ENCODE measurements around the gene APOA4.
A peak's percentile ranks its signal among the peaks of the same experiment; 100 is the strongest.
"Not testable (repeated sequence)": the region's sequence is repeated elsewhere in the genome, so short reads cannot be mapped to it uniquely, and the experiment has no call there.

APOA4 gene

DNA sequence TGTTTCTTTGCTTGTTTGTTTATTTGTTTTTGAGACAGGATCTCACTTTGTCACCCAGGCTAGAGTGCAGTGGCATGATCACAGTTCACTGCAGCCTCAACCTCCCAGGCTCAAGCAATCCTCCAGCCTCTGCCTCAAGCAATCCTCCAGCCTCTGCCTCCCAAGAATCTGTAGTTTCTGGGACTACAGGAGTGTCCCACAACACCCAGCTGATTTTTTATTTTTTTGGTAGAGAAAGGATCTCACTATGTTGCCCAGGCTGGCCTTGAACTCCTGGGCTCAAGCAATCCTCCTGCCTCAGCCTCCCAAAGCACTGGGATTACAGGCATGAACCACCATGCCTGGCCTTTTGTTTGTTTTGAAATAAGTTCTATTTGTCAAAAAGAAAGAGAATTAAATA is 21.4 kb downstream of the APOA4 start:
- not testable (repeated sequence) for DNase-seq (ENCODE audit: low read depth in 2 of 2)

DNA sequence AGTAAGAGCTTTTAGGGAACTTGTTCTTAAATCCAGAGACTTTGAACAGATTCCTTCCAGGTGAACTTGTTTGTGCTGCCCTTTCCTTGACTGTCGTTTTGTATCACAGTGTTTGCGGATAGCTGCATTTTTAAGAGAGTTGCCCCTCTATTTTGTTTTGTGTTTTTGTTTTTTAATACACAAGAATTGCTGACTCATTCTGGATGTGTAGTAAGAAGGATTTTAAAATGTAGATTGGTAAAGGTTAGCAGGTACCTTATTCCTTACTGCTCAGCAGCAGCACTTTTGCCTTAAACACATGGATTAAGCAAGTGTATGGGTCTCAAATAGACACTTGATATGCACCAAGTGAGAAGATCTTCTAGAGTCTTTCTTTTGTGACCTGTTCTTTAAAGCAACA is 22.5 kb downstream of the APOA4 start:
- no peak for DNase-seq (ENCODE audit: low read depth in 2 of 2)

DNA sequence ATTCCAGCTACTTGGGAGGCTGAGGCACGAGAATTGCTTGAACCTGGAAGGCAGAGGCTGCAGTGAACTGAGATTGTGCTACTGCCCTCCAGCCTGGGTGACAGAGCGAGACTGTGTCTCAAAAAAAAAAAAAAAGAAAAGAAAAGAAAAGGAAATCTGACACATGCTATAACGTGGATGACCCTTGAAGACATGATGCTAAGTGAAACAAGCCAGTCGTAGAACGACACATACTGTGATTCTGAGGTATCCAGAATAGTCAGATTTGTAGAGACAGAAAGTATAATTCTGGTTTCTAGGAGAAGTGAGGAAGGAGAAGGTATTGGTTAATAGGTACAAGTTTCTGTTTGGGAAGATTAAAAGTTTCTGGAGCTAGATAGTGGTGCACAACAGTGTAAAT is 24.7 kb downstream of the APOA4 start:
- no peak for DNase-seq (ENCODE audit: low read depth in 2 of 2)

DNA sequence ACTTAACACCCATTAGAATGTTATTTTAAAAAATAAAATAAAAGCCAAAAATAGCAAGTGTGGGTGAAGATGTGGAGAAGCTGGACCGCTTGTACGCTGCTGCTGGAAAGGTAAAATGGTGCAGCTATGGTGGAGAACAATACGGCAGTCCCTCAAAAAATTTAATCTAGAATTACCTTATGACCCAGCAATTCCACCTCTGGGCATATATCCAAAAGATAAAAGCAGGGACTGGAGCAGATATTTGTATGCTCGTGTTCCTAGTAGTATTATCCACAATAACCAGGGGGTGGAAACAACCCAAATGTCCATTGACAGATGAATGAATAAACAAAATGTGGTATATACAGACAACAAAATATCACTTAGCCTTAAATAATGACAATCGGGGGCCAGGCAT is 25.3 kb downstream of the APOA4 start:
- DNase-seq (ENCODE audit: low read depth in 2 of 2) = no peak

DNA sequence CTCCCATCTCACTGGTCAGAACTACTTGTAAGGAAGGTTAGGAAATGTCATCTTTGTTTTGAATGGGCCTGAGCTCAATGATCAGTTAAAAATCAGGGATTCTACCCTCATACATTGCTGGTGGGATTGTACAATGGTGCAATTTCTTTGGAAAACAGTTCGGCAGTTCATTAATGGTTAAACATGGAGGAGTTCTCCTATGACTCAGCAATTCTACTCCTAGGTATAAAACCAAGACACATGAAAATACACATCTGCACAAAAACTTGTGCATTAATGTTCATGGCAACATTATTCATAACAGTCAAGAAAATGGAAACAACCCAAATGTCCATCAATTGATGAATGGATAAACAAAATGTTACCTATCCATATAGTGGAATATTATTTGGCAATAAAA is 26.6 kb downstream of the APOA4 start:
- DNase-seq (ENCODE audit: low read depth in 2 of 2) = no peak

DNA sequence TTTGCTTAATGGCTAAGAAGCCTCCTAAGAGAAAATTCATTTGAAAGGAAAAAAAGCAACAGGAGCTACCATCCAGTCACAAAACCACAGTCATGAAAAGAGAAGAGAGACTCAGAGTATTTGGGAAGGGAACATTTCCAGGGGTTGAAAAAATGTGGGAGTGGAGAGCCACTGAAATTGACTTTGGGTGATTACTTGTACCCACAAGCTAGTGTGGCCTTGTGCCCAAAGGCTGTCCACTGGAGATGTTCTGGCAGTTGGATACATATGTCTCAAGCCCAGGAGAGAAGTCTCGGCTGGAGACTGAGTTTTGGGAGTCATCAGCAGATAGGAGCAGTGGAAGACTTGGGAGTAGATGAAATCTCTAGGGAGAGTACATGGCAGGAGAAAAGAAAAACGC is 28.3 kb downstream of the APOA4 start:
- DNase-seq (ENCODE audit: low read depth in 2 of 2) = no peak

DNA sequence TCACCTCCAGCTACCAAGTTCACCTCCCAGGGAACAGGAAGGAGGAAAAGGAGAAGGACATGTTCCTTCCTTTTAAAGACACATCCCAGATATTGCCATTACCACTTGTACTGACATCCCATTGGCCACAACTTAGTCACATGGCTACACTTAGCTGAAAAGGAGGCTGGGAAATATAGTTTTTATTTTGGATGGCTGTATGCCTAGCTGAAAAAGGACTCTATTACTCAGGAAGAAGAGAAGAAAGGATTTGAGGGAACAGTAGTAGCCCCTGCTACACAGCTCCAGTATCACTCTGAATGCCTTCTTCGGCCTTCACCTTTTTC is 29.4 kb downstream of the APOA4 start:
- DNase-seq (ENCODE audit: low read depth in 2 of 2) = no peak

DNA sequence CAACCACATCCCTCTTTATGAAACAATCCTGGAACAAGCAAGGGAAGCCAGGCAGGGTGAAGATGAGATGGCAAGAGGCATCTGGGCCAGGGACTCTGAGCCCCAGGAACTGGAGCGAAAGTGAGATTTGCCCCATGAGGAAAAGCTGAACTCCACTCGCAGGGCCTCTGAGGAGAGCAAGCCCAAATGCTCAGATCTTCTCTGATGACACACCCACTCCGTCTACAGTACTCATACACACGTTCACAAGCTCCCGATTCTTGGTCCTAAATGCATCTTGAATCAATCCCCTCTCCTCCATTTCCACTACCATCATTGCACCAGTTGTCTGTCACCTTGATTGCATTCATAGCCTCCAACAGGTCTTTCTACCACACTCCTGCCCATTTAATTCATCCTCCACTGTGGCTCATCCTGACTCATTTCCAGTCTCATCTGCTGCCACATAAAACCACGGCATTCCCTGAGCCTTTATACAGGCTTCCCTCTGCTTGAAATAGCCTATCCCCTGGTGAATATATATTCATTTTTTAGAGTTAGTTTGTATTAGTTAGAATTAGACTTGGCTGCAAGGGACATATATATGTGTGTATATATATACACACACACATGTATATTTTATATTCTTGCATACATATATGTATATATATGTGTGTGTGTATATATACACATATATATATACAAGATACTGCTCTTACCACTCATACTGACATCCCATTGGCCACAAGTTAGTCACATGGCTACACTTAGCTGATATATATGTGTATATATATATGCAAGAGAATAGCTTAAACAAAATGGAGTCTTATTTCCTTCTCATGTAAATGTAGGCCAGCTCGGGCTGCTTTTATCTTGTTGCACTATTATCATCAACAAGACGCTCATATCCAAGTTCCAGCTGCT is 30.0 kb downstream of the APOA4 start:
- DNase-seq (ENCODE audit: low read depth in 2 of 2) = no peak

DNA sequence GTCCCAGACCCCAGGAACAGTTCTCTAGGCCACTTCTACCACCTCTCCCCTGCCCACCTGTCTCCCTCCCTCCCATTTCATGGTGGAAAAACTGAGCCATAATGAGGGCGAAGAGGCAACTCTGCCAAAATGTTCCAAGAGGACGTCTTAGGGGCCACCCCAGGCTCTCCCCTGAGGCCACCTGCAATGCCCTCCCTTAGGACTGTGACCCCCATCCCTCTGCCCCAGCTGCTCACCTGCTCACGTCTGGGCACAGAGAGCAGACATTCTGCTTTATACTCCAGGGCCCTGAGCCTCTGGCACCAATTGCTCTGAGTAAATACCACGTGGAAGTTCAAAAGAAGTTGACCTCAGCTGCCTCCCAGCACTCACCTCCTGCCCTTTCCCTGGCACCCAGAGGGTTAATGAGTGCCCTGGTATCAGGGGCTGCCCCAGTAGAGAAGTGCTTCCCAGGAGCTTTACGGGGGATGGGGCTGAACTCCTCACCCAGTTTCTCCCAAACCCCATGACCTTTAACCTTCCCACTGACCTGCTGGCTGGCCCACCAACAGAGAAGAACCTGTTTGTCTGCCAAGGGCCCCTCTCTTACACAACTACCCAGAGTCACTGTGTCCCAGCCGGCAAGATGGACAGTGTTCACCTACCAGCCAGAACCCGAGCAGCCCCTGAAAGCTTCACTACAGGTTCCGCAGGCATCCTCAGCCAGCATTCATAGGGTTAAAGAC is 30.8 kb downstream of the APOA4 start:
- no peak for DNase-seq (ENCODE audit: low read depth in 2 of 2)

DNA sequence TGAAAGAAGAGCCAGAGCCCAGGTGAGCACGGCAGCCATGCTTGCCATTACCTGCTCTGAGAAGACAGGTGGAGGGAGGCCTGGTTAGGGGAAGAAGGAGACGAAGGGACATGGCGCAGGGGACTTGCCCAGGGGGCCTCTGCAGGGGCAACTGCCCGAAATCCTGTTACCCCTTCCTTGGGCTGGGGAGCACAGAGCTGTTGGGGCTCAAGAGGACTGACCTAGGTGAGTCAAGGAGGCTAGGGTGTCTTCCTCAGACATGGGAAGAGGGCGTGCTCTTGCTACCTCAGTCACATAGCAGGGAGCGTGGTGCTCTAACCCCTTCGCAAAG is 31.3 kb downstream of the APOA4 start, which contains the start of gene APOA5:
APOA5 (minus strand) TSS at position 67 of the 331 bp plus-strand sequence; CDS start at position 48, 19 bp downstream.
- DNase-seq (ENCODE audit: low read depth in 2 of 2) = no peak

DNA sequence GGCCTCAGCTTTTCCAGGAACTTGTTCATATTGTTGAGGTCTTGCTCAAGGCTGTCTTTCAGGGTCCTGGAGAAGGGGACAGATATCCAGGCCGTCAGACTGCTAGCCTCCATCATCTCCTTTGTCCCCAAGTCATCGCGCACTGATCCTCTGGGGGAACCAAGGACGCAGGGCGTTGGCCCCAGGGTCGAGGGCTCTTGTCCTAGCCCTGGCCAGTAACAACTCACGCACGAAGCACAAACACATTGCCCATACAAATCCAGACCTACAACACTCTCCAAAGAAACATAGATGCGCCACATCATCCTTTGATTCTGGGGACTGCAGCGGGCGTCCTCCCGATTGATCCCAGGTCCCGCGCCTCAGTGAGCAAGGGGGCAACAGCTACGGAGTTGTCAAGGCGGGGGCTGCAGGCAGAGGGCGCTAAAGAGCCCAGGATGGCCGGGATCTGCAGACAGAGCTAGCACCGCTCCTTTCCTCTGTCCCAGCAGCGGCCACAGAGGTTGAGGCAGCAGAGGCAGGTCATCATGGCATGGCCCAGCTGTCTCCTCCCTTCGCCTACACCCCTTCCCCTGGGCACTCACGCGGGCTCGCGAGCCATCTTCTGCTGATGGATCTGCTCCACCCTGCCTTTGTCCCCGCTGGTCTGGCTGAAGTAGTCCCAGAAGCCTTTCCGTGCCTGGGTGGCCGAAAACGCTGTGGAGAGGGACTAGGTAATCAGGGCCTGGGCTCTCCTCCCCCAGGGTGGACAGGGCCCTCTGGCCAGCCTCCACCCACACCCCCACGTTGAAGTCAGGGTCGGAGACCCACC is 31.9 kb downstream of the APOA4 start:
- DNase-seq (ENCODE audit: low read depth in 2 of 2) = peak; percentile 64 to 78

DNA sequence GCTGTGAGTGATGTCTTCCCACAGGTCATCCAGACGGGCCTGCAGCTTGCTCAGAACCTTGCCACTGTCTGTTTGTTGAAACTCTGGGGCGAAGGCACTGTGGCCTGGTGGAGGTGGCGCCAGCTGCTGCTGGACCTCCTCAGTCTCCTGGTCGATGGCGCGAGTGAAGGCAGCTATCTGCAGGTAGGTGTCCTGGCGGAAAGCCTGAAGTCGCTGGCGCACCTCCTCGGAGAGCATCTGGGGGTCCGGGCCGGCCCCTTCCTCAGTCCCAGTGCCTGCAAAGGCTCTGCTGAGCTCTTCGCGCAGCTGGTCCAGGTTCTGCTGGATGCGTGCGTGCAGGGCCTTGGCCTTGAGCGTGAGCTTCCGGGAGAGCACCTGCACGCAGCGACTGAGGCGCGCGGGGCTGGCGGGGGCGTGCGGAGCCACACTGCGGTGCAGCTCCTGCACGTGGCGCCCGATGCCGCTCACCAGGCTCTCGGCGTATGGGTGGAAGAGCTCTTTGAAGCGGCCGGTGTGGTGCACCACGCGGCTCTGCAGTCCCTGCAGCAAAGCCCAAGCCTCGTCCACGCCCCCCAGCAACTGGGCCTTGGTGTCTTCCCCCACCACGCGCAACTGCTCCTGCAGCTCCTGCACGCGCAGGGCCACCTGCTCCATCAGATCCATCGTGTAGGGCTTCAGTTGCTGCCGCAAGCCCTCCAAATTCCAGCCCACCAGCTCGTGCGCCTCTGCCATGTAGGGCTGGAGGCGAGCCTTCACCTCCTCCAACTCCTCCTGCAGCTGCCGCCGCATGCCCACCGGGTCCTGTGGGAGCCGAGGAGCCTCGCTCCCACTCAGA is 32.7 kb downstream of the APOA4 start:
- no peak for DNase-seq (ENCODE audit: low read depth in 2 of 2)

DNA sequence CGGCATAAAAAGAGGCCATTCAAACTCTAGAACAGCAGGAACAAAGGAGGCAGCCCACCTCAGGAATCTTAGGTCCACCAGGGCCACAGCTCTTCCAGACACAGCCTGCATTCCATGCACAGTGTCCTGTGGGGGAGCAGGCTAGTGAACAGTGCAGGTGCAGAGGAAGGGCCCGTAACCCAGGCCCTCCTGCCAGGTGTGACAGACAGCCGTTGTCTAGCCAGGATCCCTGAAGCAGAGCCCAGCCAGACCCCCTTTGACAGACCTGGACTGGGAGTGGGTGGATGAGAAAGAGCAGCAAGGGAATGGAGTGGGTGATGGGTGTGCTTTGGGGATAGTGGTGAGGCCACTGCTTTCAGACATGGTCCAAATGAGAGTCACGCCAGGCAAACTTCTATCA is 34.1 kb downstream of the APOA4 start:
- DNase-seq (ENCODE audit: low read depth in 2 of 2) = no peak

DNA sequence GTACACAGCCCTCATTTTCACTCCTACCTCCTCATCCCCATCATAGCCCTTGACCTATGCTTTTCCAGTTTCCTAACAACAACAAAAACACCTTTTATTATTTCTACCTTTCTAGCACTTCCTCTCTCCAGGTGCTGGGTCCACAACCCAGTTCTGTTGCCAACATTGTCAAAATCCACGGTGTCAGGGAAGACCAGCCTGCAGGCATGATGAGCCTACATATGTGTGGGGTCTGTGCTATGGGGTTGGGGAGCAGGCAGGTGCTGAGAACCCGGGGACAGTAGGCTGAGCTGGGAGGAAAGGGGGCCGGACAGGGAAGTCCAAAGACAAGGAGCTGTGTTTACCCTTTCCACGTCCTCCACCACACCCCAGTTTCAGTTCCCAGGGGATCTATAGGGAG is 34.6 kb downstream of the APOA4 start:
- no peak for DNase-seq (ENCODE audit: low read depth in 2 of 2)

DNA sequence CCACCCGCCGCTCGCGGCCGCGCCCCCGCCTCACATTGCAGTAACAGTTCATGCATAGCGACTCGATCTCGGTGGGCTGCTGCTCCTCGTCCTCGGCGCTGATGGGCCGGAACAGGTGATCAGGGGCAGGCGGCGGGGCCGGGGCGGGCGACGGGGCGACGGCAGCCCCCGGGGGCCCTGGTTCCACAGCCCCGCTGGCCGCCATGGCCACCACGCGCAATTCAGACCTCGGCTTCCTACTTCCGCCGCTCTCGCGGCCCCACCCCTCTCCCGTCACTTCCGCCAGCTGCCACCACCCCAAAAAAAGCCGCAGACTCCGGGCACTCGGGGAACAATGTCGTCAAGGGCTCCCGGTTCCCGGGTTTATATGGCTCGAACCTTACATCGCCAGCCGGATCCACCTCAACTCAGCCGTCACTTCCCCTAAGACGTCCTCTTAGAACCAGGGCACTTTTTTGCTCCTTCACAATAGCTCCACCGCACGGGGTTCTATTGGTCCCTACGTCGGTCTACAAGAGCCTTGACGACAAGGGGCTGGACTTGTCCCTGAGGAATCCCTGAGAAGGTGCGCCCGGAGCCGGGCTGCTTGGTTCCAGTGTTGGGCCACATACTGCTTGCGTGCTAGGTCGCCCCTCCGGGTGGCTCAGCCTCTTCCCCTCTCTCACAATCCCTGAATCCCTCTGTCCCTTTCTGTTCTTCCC is 35.2 kb downstream of the APOA4 start, which contains the start of gene ZPR1:
ZPR1 (minus strand) TSS at position 238 of the 701 bp plus-strand sequence; CDS start at position 205, 33 bp downstream.
- peak; percentile 71 to 80 for DNase-seq (ENCODE audit: low read depth in 2 of 2)

DNA sequence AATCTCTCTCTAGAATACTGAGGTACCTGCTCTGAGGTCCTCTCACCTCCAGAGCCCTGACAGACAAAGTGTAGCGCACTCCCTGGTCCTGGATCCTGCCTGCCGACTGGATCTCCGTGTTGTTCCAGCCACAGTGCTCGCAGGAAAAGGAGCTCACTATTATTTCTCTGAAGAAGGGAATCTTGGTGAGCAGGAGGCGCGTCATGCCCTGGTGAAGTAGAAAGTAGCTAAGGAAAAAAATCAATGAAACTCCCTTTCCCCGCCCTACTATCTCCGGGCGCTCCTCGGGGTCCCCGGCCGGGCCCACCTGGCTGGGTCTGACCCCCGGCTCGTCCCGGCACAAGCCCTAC is 35.7 kb downstream of the APOA4 start:
- DNase-seq (ENCODE audit: low read depth in 2 of 2) = no peak

DNA sequence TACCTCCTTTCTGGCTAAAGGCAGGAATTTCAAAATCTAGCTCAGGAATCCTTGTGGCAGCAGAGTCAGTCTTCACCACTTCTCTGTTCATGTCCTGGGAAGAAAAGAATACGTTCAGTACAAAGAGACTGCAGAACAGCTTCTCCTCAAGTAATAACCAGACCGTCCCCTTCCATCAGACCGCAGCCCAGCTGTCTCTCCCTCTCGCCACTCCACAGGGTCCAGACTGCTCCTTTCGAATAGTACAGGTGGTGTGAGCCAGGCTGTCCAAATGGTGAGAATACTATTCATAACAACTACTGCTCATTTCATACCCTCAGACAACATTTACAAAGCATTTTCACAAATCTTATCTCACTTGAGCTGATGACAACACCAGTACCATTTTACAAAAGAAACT is 36.1 kb downstream of the APOA4 start:
- DNase-seq (ENCODE audit: low read depth in 2 of 2) = no peak

DNA sequence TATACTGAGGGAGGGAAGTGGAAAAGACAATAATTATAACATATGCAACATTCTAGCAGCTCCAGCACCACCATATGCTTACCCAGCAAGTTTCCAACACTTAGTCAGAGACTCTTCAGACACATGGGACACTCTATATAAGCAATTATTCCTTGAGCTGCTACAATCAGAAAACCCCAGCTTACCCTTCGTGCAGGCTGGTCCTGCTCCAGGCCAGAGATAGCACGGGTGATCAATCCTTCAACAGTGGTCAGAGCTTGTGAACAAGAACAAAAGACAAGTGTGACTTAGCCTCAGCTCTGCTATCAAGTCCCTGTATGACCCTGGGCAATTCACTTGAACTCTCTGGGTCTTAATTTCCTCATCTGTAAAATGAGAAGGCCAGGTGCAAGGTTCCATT is 36.8 kb downstream of the APOA4 start:
- DNase-seq (ENCODE audit: low read depth in 2 of 2) = no peak

DNA sequence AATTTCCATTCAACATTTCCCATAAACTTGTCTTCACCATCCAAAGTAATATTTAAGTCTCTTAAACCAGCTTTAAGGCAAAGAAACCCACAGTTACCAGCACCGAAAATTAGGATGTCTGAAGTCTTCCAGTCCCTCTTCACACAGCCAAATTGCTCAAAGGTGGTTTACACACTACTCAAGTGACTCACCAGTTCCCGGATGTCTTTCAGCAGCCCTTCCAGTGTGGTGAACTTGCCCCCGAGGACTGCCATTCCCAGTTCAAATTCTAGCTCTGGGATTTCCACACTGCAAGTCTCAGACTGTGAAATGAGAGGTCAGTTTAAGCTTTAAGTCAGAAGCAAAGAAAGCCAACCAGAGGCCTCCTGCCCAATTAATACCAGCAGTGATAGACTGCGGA is 40.4 kb downstream of the APOA4 start:
- no peak for DNase-seq (ENCODE audit: low read depth in 2 of 2)

DNA sequence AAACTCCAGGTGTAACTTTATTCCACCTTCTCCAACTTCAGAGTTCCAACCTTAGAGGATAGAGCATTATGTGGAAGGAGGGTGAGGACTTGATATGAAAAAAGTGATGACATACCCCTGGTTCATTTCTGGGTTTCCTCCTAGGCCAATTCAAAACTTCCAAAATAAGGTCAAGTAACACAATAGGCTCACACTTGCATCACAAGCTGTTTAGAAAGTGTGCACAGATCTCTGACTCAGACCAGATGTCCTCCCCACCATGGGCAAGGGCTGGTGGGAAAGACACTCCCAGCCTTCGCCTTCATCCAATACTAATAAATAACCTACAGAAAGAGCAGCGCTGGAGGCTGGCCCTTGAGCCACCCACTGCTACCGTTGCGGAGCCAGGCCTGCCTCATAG is 44.5 kb downstream of the APOA4 start:
- no peak for DNase-seq (ENCODE audit: low read depth in 2 of 2)

DNA sequence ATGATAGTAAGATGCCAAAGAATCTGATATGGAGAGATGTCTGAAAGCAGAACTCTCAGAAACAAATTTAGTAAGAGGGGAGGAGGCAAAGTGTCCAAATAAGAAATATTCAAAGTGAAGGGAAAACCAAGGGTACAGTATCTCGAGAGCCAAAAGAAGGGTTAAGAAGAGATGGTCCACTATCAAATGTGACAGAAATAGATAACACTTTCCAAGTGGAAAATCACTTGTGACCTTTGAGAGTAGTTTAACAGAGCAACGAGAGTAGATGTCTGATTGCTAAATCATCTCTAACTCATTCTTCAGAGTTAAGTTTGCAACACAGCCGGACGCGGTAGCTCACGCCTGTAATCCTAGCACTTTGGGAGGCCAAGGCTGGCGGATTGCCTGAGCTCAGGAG is 46.0 kb downstream of the APOA4 start:
- no peak for DNase-seq (ENCODE audit: low read depth in 2 of 2)

All from stimulated activated CD8-positive, alpha-beta memory T cell treated with anti-CD3 and anti-CD28 coated beads, Interleukin-2, amount 100 ng/mL, for 48 hours (primary cell).